Vein endothelial cell (primary cell): Measurements from ENCODE around the gene SLC16A14. TPM values are rescaled to one million over a fixed set of nuclear protein-coding genes. Genes with fewer than 3 reads are reported as not detected.

ENCODE experiments used
- small RNA-seq: library from RNA; depleted of rRNA; stranded (forward); fragments of <200 nt; gene quantifications from one replicate; pipeline ENCODE3, GENCODE V24; 2012
- total RNA-seq: library from RNA; depleted of rRNA; stranded (reverse); fragments of >200 nt; gene quantifications from 2 replicates; pipeline ENCODE4 v1.2.3, GENCODE V29; 2012

SLC16A14 gene, protein sequence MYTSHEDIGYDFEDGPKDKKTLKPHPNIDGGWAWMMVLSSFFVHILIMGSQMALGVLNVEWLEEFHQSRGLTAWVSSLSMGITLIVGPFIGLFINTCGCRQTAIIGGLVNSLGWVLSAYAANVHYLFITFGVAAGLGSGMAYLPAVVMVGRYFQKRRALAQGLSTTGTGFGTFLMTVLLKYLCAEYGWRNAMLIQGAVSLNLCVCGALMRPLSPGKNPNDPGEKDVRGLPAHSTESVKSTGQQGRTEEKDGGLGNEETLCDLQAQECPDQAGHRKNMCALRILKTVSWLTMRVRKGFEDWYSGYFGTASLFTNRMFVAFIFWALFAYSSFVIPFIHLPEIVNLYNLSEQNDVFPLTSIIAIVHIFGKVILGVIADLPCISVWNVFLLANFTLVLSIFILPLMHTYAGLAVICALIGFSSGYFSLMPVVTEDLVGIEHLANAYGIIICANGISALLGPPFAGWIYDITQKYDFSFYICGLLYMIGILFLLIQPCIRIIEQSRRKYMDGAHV
- total RNA-seq: under 0.01 and 0.10 TPM in 2 replicates

GRCh38 chr2:230068651-230069055 lies at the start of gene SLC16A14:
SLC16A14 (minus strand) TSS chr2:230068924; CDS start chr2:230059352, 9,572 bp downstream.

Small RNA genes lying within 50 kb of the gene (small RNA-seq; reads per million reads assigned to genes)
- not detected for gene RNY4P19

Other genes with a start within 250 kb of the SLC16A14 start
- gene TRIP12, start 146.9 kb downstream of the SLC16A14 start, total RNA-seq: 261 and 287 TPM in 2 replicates
- gene FBXO36, start 146.4 kb downstream of the SLC16A14 start, total RNA-seq: 2.4 and 2.6 TPM in 2 replicates
- 10.1 and 10.3 TPM in 2 replicates for gene SP110, start 151.1 kb upstream of the SLC16A14 start, total RNA-seq
- not detected in 2 replicates for gene SP140, start 156.8 kb upstream of the SLC16A14 start, total RNA-seq